HG03064 (cell line): ENCODE measurements around the gene MACROD2.
"Not testable (repeated sequence)": the region's sequence is repeated elsewhere in the genome, so short reads cannot be mapped to it uniquely, and the experiment has no call there.

Source experiments
- ATAC-seq: cut with Tn5 transposase; IDR thresholded peaks from one replicate; pipeline ENCODE4 v1.9.1; 2021; ENCODE audit warnings: low read depth; ENCODE audit not compliant: unreplicated experiment

The MACROD2 gene

DNA sequence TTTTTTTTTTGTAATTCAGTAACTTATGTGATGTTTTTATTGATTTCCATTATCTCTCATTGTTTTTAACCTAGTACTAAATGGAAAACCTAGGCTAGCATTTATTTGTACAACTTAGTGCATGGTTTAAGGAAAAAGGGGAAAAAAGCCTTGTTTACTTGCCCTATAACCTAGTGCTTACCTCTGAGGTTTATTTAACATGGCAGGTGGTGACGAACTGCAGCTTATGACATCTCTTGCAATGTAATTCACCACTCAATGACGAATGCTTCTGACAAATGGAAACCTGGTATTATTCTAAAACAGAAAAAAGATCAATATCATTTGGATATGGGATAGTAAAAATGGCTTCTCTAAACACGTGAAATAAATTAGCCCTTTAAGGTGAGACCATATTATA, 960.7 kb downstream of the MACROD2 start:
- no peak for ATAC-seq

DNA sequence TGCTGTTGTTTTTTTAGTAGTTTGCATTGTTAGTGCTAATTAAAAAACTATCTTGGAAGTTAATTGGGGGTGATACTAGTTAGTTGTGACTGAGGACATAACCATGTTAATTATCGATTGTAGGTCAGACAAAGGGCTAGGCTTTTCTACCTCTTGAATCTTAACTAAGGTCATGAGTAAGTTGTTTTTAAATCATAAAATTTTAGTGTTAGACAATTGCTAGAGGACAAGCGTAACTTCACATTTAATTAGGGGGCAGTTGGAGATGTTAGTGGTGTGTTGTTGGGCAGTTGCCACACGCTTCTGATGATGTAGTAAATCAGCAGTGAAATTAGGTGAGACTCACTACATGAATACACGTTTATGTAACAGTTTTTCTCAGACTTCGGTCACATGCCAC, 961.2 kb downstream of the MACROD2 start:
- ATAC-seq: no peak

DNA sequence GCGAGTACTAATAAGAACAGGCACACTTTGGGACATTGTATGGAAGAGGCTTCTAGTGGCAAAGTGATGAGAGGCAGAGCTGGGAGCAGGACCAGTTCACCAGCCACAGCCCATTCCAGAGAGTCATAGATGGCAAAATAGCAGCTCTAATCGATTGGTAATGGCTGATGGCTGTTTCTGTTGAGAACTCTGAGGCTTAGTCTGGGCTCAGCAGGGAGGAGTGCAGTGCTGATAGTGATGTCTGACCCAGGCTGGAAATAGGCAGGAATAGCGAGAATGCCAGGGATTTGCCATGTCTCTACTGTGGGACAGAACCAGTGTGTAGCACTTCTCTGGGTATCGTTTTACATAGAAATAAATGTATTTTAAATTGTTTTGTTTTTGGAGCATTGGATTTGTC, 962.1 kb downstream of the MACROD2 start:
- no peak for ATAC-seq

DNA sequence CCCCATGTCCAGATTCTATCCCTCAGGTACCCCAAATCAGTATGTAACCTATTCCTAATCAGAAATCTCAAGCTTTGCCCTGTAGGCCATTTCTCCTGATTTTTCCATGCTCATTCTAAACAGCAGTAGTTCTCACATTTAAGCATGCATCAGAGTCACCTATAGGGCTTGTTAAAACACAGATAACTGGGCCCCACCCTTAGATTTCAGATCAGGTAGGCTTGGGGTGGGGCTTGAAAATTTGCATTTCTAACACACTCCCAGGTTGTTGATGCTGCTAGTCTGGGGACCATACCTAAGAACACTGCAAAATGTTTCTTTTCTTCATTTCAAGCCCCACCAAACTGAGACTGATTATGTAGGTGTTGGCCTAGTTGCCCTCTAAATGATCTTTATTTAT, 963.3 kb downstream of the MACROD2 start:
- no peak for ATAC-seq

DNA sequence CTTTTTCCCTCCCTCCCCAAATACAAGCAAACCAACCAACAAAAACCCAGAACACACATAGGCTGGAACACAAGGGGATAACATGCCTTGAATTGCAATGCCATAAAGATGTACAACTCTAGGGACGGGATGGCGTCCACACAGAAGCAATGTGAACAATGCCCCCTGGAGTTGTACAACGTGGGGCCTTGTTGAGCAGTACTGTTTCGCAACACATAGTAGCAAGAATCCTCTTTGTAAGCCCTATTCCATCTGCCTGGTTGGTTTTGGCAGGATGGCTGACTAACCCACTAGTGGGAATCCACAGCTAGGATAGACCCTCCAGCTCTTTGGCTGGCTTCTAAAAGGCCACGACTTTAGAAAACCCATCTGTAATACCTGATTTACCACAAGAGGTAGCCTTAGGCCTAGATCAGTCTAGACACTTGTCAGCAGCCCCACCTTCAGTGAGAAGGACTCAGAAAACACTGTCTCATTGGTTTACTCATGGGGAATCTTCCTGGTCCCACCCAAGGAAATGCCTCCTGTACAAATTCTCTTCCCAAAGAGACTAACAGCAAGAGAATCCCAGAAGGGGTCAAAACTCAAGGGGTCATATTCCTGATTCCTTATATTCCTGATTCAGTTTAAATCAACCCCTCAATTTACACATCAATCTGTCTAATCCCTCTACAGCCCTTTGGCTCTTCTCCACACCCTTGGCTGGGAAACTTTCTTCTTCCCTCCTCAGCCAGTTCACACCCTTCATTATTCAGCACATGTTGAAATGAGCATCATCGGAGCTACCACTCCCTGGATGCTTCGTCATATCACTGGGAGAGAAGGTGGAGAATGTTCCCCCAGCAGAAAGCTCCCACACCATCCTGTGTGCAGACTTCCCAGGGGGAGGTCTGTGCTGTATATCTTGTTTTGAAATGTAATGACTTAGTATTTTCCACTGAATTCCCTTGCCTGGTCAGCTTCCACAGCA, 964.5 kb downstream of the MACROD2 start:
- ATAC-seq: no peak

DNA sequence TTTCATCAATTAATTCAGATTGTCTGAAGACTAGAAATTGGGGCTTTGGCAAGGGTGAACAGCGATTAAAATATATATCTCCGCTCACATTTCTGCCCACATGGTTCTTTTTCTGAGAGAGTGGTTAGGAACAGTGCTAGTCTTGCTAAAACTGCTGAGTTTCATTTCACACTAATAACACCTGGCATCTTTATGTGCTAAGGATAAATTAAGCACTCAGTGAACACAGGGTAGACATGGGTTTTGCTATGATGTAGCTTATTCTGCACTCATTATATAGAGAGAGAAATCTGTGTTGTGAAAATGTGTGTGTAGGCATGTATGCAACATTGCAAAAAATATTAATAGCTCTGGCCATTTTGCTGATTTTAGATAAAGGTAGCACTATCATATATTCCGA, 965.5 kb downstream of the MACROD2 start:
- no peak for ATAC-seq

DNA sequence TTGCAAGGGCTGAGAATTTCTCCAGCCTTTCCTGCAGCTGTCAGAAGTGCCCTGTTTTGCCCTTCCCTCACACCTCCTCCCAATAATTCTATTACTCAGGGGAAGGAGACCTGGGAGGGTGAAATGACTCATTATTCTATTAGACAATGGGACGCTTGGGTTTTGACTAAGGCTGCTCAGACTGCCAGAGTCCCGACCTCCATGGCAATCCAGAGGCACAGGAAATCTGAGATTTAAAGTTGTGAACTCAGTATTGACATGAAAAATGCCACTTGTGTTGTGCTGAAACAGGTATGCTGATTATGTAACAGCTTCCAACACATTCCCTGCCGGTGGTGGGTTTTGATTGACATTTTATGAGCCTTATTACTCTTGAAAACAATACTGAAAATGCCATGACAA, 967.9 kb downstream of the MACROD2 start:
- ATAC-seq: no peak

DNA sequence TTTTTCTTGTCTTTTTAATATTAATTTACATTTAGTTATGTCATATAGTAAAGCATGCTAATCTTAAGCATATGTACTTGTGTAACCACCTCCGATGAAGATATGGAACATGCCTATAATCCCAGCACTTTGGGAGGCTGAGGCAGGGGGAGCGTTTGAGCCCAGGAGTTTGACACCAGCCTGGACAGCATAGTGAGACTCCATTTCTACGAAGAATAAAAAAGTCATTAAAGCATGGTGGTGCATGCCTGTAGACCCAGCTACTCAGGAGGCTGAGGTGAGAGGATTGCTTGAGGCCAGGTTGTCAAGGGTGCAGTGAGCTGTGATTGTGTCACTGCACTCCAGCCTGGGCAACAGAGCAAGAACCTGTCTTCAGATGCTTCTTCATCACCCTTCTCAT, 970.9 kb downstream of the MACROD2 start:
- no peak for ATAC-seq

DNA sequence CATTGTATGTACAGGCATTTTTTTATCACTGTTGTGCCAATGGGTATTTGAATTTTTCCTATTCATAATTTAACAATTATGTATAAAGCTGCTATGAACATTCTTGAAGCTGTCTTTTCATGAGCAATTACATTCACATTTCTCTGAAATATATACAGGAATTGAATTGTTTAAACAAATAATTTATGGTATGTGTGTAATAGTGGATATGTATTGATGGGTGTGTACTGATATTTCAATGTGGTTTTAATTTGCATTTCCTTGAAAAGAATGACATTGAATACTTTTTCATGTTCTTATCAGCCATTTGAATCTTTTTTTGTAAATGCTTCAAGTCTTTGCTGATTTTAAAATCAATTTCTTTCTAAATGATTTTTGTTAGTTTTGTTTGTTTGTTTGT, 971.5 kb downstream of the MACROD2 start:
- ATAC-seq: no peak

DNA sequence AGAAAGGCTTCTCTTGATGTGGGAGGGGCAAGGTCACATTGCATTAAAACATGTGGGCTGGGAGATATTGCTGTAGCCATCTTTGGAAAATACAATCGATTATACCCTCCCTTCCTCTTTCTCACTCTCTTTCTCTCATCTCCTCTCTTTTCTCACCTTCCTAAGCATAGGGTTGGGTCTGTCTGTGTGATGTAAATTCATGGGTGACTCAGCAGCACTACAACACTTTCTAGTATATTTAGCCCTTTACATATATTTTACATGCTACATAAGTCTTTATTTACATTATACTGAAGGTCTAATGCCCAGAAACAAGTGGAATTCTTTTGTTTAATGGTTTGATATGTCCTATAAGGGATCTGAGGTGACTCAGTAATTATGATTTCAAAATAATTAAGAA, 976.9 kb downstream of the MACROD2 start:
- ATAC-seq: no peak

DNA sequence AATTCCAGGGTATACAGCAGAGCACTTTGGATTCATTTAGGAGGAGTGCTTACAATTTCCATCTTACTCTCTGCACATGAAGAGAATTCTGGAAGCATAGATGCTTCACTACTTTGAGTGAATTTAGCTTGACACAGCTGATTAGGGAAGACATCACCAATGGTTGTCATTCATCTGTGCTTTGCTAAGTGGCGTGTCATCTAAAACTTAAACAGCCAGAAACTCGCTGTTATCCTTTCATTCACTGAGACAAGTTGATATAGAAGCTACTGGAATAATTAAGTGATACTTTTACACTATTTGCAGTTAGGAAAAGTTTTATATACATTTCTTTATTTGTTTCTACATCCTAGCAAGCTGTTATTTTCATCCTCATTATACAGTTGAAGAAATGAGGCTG, 977.4 kb downstream of the MACROD2 start:
- ATAC-seq: no peak

DNA sequence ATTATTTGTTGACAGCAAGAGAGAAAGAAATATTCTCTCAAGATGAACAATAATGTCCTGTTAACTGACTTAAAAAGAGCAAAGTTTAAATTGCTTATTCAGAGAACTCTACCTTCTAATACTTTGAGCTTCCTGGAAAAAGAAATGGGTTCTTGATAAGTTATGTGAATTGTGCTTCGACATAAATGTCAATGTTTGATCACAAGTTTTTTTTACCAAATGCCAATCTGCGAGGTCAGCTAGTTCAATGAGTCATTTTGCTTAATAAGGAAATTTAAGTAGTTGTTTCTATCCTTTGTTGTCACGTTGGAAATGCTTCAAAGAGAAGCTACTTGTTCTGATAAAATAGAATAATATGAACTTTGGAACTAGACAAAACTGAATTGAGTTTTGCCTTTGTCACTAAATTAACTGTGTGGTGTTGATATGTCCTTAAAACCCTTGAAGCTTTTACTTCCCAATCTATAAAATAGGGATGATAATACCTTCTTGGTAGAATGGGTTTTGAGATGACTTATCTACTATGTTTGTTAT, 984.2 kb downstream of the MACROD2 start:
- no peak for ATAC-seq

DNA sequence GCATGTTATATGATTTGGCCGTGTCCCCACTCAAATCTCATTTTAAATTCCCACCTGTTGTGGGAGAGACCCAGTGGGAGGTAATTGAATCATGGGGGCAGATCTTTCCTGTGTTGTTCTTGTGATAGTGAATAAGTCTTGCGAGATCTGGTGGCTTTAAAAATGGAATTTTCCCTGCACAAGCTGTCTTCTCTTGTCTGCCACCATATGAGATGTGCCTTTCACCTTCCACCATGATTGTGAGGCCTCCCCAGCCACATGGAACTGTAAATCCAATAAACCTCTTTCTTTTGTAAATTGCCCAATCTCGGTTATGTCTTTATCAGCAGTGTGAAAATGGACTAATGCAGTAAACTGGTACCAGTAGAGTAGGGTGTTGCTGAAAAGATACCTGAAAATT, 986.2 kb downstream of the MACROD2 start:
- not testable (repeated sequence) for ATAC-seq

DNA sequence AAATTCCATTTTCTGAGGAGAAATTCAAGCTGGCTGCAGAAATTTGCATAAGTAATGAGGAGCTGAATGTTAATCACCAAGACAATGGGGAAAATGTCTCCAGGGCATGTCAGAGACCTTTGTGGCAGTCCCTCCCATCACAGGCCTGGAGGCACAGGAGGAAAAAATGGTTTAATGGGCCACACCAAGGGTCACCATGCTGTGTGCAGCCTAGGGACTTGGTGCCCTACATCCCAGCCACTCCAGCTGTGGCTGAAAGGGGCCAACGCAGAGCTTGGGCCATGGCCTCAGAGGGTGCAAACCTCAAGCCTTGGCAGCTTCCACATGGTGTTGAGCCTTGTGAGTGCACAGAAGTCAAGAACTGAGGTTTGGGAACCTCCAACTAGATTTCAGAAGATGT, 987.0 kb downstream of the MACROD2 start:
- ATAC-seq: not testable (repeated sequence)

DNA sequence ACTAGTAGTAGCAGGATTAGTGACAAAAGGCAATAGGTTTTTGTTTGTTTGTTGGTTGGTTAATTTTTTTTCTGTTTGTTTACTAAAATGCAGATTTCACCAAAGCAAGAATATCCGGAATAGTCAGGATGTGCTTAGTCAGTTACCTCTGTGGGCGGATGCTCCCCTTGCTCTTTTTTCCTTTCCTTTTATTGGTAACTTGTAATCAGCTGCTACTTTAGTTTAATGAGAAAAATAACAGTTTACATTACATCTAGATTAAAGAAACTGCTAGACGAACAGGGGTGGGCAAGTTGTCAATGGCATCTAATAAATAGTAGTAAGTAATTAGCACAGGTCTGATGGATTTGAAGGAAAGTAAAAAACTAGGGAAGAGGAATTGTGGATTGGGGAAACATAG, 989.0 kb downstream of the MACROD2 start:
- no peak for ATAC-seq

DNA sequence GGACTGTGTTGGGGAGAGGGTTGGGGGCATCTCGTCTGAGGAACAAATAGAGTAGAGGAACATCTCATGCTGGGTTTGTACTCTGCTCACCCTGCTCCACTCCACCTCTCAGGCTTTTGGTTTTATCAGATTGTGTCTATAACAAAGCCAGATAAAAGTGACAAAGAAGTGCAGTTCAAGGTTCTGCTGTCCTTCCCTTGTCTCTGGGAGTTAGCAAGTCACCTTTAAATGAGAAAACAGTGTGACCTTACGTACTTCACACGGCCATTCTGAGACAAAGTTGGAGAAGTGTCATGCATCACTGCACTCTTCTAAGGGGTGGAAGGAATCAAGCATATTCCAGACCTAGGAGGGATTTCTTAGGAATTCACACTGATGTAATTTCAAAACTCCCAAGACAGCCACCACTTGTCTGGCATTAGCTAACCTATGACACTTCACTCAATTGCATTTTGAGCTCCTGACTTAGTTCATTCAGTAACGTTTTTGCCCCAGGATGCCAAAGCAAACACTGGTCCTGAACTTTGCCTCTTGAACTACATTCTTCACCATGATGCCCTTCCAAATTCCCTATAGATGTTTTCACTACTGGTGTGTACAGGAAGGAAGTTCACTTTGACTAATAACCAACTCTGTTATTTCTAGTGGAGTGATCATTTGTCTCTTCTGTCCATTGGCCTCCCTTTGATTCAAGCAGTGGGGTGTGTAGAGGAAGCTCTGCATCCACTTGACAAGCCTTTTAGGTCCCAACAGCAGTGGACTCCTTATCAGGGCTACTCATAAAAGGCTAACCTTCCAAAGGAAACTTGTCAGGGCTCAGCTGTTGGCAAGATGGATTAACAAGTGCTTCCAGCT, 989.7 kb downstream of the MACROD2 start:
- ATAC-seq: no peak

DNA sequence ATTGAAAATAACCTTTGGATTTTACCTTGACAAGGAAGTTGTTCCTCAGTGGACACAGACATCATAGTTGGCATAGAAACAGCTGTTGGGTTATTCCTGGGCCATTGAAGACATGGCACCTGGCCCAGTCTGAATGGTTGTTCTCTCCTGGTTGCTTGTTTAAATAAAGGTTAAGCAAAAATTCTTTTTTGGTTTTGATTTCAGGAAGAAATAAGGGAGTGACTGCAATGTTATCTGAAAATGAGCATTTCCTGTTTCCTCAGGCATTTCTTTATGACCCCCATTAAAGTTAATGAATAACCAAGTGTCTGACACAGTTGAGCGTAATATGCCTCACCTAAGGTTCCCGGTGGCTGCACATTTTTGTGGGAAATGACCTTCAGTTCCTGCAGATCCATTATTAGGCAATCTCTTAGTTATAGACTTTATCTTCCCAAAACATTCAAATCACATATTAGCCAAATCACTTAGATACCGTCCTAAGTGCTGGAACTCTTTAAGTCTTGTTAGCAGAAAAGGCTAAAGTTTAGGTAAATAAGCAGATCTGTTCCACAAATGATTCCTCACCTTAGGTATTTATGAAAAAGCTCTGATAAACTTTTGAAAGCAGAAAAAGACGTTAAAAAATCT, 990.8 kb downstream of the MACROD2 start:
- no peak for ATAC-seq

DNA sequence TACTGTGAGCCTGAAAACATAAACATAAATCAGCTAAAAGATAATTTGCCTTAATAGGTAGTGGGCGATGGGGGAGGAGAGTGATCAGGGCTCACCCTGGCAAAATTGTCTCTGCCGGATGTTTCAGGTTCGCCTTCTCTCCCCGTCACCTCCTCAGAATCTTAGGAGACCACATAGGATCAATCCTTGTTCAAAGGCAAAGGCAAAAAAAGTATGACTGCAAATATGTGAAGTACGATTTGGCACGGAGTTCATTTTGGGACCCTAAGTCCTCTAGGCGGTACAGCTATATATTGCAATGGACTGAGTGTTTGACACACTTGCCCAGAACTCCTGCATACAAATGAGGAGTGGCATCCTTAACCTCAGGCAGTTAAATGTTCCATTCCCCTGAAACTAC, 991.3 kb downstream of the MACROD2 start:
- no peak for ATAC-seq

DNA sequence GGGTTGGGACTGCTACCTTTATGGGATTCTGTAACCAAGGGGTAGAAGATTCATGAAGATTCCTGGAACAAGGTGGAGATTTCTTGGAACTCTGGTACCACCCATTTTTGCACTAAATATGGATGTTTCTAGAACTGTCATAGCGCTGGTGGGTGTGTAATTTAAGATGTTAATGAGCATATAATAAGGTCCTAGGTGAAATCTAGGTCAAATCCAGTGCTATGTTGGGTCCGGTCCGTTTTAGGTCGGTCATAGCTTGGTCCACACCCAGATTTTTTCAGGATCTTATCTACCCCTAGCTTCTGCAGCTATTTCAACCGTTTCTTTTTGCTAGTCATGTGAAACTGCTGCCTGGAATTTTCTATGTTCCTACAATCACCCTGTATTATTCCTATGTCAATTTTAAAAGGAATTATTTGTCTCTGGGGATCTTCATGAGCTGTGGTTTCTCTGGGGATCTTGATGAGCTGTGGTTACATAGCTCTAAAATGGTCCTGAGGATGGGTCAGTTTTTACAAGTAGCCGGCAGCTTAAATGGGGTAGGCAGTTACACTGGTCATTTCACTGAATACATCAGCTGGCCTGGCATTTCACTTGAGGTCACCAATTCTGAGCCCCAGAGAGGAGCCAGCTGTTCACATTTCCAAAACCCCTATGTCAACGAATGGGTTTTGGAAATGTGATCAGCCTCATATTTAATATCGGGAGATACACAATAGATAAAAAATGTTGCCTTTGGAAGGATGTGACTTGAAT, 994.4 kb downstream of the MACROD2 start:
- ATAC-seq: no peak

DNA sequence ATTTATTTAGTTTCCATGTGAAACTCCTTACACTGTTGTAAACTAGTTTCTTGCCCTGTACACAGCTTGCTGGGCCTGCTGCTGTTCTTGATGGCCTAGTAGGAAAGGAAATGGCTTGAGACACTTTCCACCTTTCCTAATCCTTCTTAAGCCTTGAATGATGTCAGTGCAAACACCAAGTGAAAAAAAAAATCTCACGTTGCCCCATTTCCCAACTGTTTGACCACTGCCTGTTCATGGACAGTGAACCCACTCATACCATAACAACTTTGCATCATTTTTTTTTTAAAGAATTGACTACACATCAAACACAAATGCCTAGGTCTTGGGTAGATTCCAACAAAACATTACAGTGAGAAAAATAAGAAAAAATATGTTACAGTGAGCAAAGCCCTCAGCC, 995.7 kb downstream of the MACROD2 start:
- no peak for ATAC-seq
